Measurements from ENCODE around the gene LCE3C. TPM values are rescaled to one million over a fixed set of nuclear protein-coding genes. Genes with fewer than 3 reads are reported as not detected.

The LCE3C gene
- polyA plus RNA-seq, 1 of the 3 experiments (the other 2 are of a cell fraction), result not detected

GRCh38 chr1:152596986-152597385, 3.0 kb upstream of the LCE3C start:
- H3K27ac ChIP-seq (ENCODE audit: low read depth in 2 of 2, low read length in 1 of 2), result no peak overlapping the region
- H3K79me2 ChIP-seq (ENCODE audit: insufficient read depth), result no peaks in the 10 kb centered on the region
- H3K4me3 ChIP-seq (ENCODE audit: low read depth in 2 of 2, low read length in 1 of 2), result no peak overlapping the region
- 0% methylated on average over 1 of the region's 2 CpGs for WGBS (ENCODE audit: low lambda C conversion rate)
- no peaks in the 10 kb centered on the region for H3K9me2 ChIP-seq
- no peaks in the 10 kb centered on the region for H3K27me3 ChIP-seq (ENCODE audit: insufficient read depth)
- H3K36me3 ChIP-seq (replicated peaks in 1 of 2; ENCODE audit: control insufficient read depth in 1 of 2, insufficient read depth in 2 of 2, low read length in 1 of 2), result no peaks in the 10 kb centered on the region
- ChIA-PET CTCF (no interaction called here), POLR2A (no interaction called here)
- H3K4me1 ChIP-seq (ENCODE audit: control insufficient read depth in 1 of 2, insufficient read depth in 2 of 2, low read depth in 1 of 2, low read length in 1 of 2), result no peaks in the 10 kb centered on the region
- H3F3A ChIP-seq (replicated peaks; ENCODE audit: insufficient read depth), result no peaks in the 10 kb centered on the region
- H3K4me2 ChIP-seq, result no peak overlapping the region
- no peak for TF ChIP-seq EP300 (IDR thresholded peaks at IDR 0.05; ENCODE audit: borderline replicate concordance in 1 of 2, low read depth in 1 of 2, low read length in 1 of 2)
- no peak for TF ChIP-seq TEAD4 (IDR thresholded peaks at IDR 0.05; ENCODE audit: borderline replicate concordance, insufficient read depth)
- TF ChIP-seq MEF2A (IDR thresholded peaks at IDR 0.05; ENCODE audit: borderline replicate concordance, low read depth), result no peak
- no peak for TF ChIP-seq MAX (IDR thresholded peaks at IDR 0.05; ENCODE audit: low read depth)
- no peak for TF ChIP-seq RCOR1 (IDR thresholded peaks at IDR 0.05; ENCODE audit: low read length)
- no peak for TF ChIP-seq RXRA (IDR thresholded peaks at IDR 0.05; ENCODE audit: borderline replicate concordance, low read depth)
- TF ChIP-seq IRF3 (IDR thresholded peaks at IDR 0.05; ENCODE audit: low read depth, low read length), result no peak
- no peak for TF ChIP-seq FOSL2 (IDR thresholded peaks at IDR 0.05; ENCODE audit: borderline replicate concordance, low read depth)
- no peak for TF ChIP-seq POLR2AphosphoS5 (IDR thresholded peaks at IDR 0.05; ENCODE audit: low read depth, low read length)
- TF ChIP-seq USF2 (IDR thresholded peaks at IDR 0.05; ENCODE audit: borderline replicate concordance, low read depth, low read length), result no peak
- no peak for TF ChIP-seq NFIC (IDR thresholded peaks at IDR 0.05; ENCODE audit: borderline replicate concordance)
- no peak for TF ChIP-seq RAD21 (IDR thresholded peaks at IDR 0.05; ENCODE audit: low read length)
- TF ChIP-seq TCF12 (IDR thresholded peaks at IDR 0.05), result no peak
- no peak for TF ChIP-seq GATA2 (CRISPR knock-in tag; IDR thresholded peaks at IDR 0.05)
- TF ChIP-seq EZH2phosphoT487 (IDR thresholded peaks at IDR 0.05; ENCODE audit: borderline replicate concordance, low read depth), result no peak
- TF ChIP-seq ZBTB33 (IDR thresholded peaks at IDR 0.05; ENCODE audit: borderline replicate concordance, low read depth), result no peak
- no peak for TF ChIP-seq FOXM1 (IDR thresholded peaks at IDR 0.05; ENCODE audit: low read depth)
- no peak for TF ChIP-seq CHD2 (IDR thresholded peaks at IDR 0.05; ENCODE audit: low read length, partially characterized antibody)
- H4K20me1 ChIP-seq (ENCODE audit: insufficient read depth), result no peaks in the 10 kb centered on the region
- H3K9me3 ChIP-seq, result no peaks in the 10 kb centered on the region
- H3K9ac ChIP-seq, result no peak overlapping the region
- no peak overlapping the region for H2AFZ ChIP-seq (ENCODE audit: low read depth)
- DNase-seq, result no peak
